ENCODE results near the gene HMCN2.
"Not testable (repeated sequence)": the region's sequence is repeated elsewhere in the genome, so short reads cannot be mapped to it uniquely, and the experiment has no call there.

HMCN2 gene

GRCh38 chr9:130429381-130429780 is 163.8 kb downstream of the HMCN2 start:
- no peak overlapping the region for H3K9ac ChIP-seq (ENCODE audit: low read length)
- no peak overlapping the region for H3K4me3 ChIP-seq (ENCODE audit: low read depth in 1 of 2, low read length in 2 of 2)
- H3K27me3 ChIP-seq (ENCODE audit: control insufficient read depth in 1 of 2, insufficient read depth in 2 of 2, low read length in 2 of 2): peaks cover 0 to 7% of the 10 kb centered on the region in 2 donors
- peaks cover 30% of the 10 kb centered on the region for H3K36me3 ChIP-seq (ENCODE audit: insufficient read depth, low read length)
- no peaks in the 10 kb centered on the region for H3K9me3 ChIP-seq (ENCODE audit: low read length)
- no peak overlapping the region for H3K27ac ChIP-seq (ENCODE audit: low read depth, low read length)
- no peaks in the 10 kb centered on the region for H3K4me1 ChIP-seq (ENCODE audit: insufficient read depth, low read length)

- H3K9me3 ChIP-seq (ENCODE audit: low read length): no peaks in the 10 kb centered on the region
- H3K36me3 ChIP-seq (ENCODE audit: insufficient read depth, low read length): peaks cover 27% of the 10 kb centered on the region
- no peak overlapping the region for H3K9ac ChIP-seq (ENCODE audit: low read length)
- H3K4me1 ChIP-seq (ENCODE audit: insufficient read depth, low read length): no peaks in the 10 kb centered on the region
- no peak overlapping the region for H3K4me3 ChIP-seq (ENCODE audit: low read depth in 1 of 2, low read length in 2 of 2)
- no peak overlapping the region for H3K27ac ChIP-seq (ENCODE audit: low read depth, low read length)
- peaks cover 0 to 7% of the 10 kb centered on the region in 2 donors for H3K27me3 ChIP-seq (ENCODE audit: control insufficient read depth in 1 of 2, insufficient read depth in 2 of 2, low read length in 2 of 2)
These were observed 164.3 kb downstream of the HMCN2 start for GRCh38 chr9:130429831-130430230.

GRCh38 chr9:130430232-130430631 is 164.7 kb downstream of the HMCN2 start:
- H3K27me3 ChIP-seq (ENCODE audit: control insufficient read depth in 1 of 2, insufficient read depth in 2 of 2, low read length in 2 of 2): peaks cover 0 to 7% of the 10 kb centered on the region in 2 donors
- no peak overlapping the region for H3K9ac ChIP-seq (ENCODE audit: low read length)
- H3K27ac ChIP-seq (ENCODE audit: low read depth, low read length): no peak overlapping the region
- no peaks in the 10 kb centered on the region for H3K4me1 ChIP-seq (ENCODE audit: insufficient read depth, low read length)
- no peaks in the 10 kb centered on the region for H3K9me3 ChIP-seq (ENCODE audit: low read length)
- no peak overlapping the region for H3K4me3 ChIP-seq (ENCODE audit: low read depth in 1 of 2, low read length in 2 of 2)
- H3K36me3 ChIP-seq (ENCODE audit: insufficient read depth, low read length): peaks cover 24% of the 10 kb centered on the region

GRCh38 chr9:130430734-130431535 is 165.4 kb downstream of the HMCN2 start:
- Histone ChIP-seq H3K27me3 (ENCODE audit: control insufficient read depth in 1 of 2, insufficient read depth in 2 of 2, low read length in 2 of 2) (peaks cover 0 to 7% of the 10 kb centered on the region in 2 donors), H3K27ac (ENCODE audit: low read depth, low read length) (no peak overlapping the region), H3K4me1 (ENCODE audit: insufficient read depth, low read length) (no peaks in the 10 kb centered on the region)

GRCh38 chr9:130431536-130432303 is 166.2 kb downstream of the HMCN2 start:
- Histone ChIP-seq H3K9me3 (ENCODE audit: low read length) (no peaks in the 10 kb centered on the region), H3K4me1 (ENCODE audit: insufficient read depth, low read length) (no peaks in the 10 kb centered on the region), H3K27ac (ENCODE audit: low read depth, low read length) (no peak overlapping the region), H3K36me3 (ENCODE audit: insufficient read depth, low read length) (peaks cover 24% of the 10 kb centered on the region), H3K4me3 (ENCODE audit: low read depth in 1 of 2, low read length in 2 of 2) (no peak overlapping the region), H3K9ac (ENCODE audit: low read length) (no peak overlapping the region), H3K27me3 (ENCODE audit: control insufficient read depth in 1 of 2, insufficient read depth in 2 of 2, low read length in 2 of 2) (peaks cover 0 to 7% of the 10 kb centered on the region in 2 donors)

More at GRCh38 chr9:130430734-130431535, 165.4 kb downstream of the HMCN2 start:
- no peak overlapping the region for H3K9ac ChIP-seq (ENCODE audit: low read length)
- peaks cover 24% of the 10 kb centered on the region for H3K36me3 ChIP-seq (ENCODE audit: insufficient read depth, low read length)
- no peaks in the 10 kb centered on the region for H3K9me3 ChIP-seq (ENCODE audit: low read length)
- H3K4me3 ChIP-seq (ENCODE audit: low read depth in 1 of 2, low read length in 2 of 2): no peak overlapping the region

GRCh38 chr9:130432362-130432761 is 166.8 kb downstream of the HMCN2 start:
- H3K36me3 ChIP-seq (ENCODE audit: insufficient read depth, low read length): peaks cover 20% of the 10 kb centered on the region
- H3K27ac ChIP-seq (ENCODE audit: low read depth, low read length): no peak overlapping the region
- peaks cover 0 to 7% of the 10 kb centered on the region in 2 donors for H3K27me3 ChIP-seq (ENCODE audit: control insufficient read depth in 1 of 2, insufficient read depth in 2 of 2, low read length in 2 of 2)
- H3K9ac ChIP-seq (ENCODE audit: low read length): no peak overlapping the region
- H3K4me1 ChIP-seq (ENCODE audit: insufficient read depth, low read length): no peaks in the 10 kb centered on the region
- H3K4me3 ChIP-seq (ENCODE audit: low read depth in 1 of 2, low read length in 2 of 2): no peak overlapping the region
- no peaks in the 10 kb centered on the region for H3K9me3 ChIP-seq (ENCODE audit: low read length)

GRCh38 chr9:130432796-130433167 is 167.2 kb downstream of the HMCN2 start:
- Histone ChIP-seq H3K9me3 (ENCODE audit: low read length) (no peaks in the 10 kb centered on the region), H3K4me1 (ENCODE audit: insufficient read depth, low read length) (no peaks in the 10 kb centered on the region), H3K4me3 (ENCODE audit: low read depth in 1 of 2, low read length in 2 of 2) (no peak overlapping the region), H3K27me3 (ENCODE audit: control insufficient read depth in 1 of 2, insufficient read depth in 2 of 2, low read length in 2 of 2) (peaks cover 0 to 7% of the 10 kb centered on the region in 2 donors), H3K36me3 (ENCODE audit: insufficient read depth, low read length) (peaks cover 20% of the 10 kb centered on the region), H3K27ac (ENCODE audit: low read depth, low read length) (no peak overlapping the region), H3K9ac (ENCODE audit: low read length) (no peak overlapping the region)

- Histone ChIP-seq H3K9me3 (ENCODE audit: low read length) (no peaks in the 10 kb centered on the region), H3K9ac (ENCODE audit: low read length) (no peak overlapping the region), H3K4me1 (ENCODE audit: insufficient read depth, low read length) (no peaks in the 10 kb centered on the region), H3K36me3 (ENCODE audit: insufficient read depth, low read length) (peaks cover 19% of the 10 kb centered on the region), H3K4me3 (ENCODE audit: low read depth in 1 of 2, low read length in 2 of 2) (no peak overlapping the region), H3K27me3 (ENCODE audit: control insufficient read depth in 1 of 2, insufficient read depth in 2 of 2, low read length in 2 of 2) (peaks cover 0 to 7% of the 10 kb centered on the region in 2 donors), H3K27ac (ENCODE audit: low read depth, low read length) (no peak overlapping the region)
These were observed 167.8 kb downstream of the HMCN2 start for GRCh38 chr9:130433168-130433946.

GRCh38 chr9:130433947-130434262 is 168.3 kb downstream of the HMCN2 start:
- Histone ChIP-seq H3K4me3 (ENCODE audit: low read depth in 1 of 2, low read length in 2 of 2) (no peak overlapping the region), H3K27me3 (ENCODE audit: control insufficient read depth in 1 of 2, insufficient read depth in 2 of 2, low read length in 2 of 2) (peaks cover 0 to 7% of the 10 kb centered on the region in 2 donors), H3K9ac (ENCODE audit: low read length) (no peak overlapping the region), H3K4me1 (ENCODE audit: insufficient read depth, low read length) (no peaks in the 10 kb centered on the region), H3K36me3 (ENCODE audit: insufficient read depth, low read length) (peaks cover 14% of the 10 kb centered on the region), H3K27ac (ENCODE audit: low read depth, low read length) (no peak overlapping the region), H3K9me3 (ENCODE audit: low read length) (no peaks in the 10 kb centered on the region)

GRCh38 chr9:130434656-130435055 is 169.1 kb downstream of the HMCN2 start:
- not testable (repeated sequence) for H3K9me3 ChIP-seq (ENCODE audit: low read length); H3K4me1 ChIP-seq (ENCODE audit: insufficient read depth, low read length); H3K4me3 ChIP-seq (ENCODE audit: low read depth in 1 of 2, low read length in 2 of 2); H3K27me3 ChIP-seq (ENCODE audit: control insufficient read depth in 1 of 2, insufficient read depth in 2 of 2, low read length in 2 of 2); H3K9ac ChIP-seq (ENCODE audit: low read length); H3K27ac ChIP-seq (ENCODE audit: low read depth, low read length)
- peaks cover 10% of the 10 kb centered on the region for H3K36me3 ChIP-seq (ENCODE audit: insufficient read depth, low read length)

Data from muscle layer of colon (tissue), 2 donors.